ENCODE results near the gene GPR42.
"Not testable (repeated sequence)": the region's sequence is repeated elsewhere in the genome, so short reads cannot be mapped to it uniquely, and the experiment has no call there.

GPR42 gene

DNA sequence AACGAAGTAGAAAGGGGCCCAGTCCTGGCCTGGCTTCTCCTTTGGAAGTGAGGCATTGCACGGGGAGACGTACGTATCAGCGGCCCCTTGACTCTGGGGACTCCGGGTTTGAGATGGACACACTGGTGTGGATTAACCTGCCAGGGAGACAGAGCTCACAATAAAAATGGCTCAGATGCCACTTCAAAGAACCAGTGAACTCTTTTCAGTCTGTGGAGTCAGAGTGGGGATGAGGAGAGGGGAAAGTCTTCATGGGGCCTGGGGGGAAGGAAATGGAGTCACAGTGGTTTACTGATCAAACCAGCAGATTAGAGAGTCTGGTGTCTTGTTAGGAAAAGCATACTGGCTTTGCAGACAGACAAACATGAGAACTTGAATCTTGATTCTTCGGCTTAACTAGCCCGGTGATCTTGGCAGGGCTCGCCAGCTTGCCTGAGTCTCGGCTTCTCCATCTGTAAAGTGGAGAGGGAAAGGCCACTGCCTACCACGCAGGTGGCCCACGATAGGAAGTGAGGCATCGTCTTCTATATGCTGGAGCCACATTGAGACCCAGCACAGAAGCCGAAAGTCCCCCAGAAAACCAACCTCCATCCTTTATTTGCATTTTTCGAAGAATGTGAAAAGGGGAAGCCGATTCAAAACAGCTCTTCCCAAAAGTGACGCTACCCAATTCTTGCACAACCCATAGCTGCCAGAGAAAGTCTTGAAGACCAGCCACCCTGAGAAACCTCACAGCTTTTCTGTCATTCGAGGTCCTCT lies 23.5 kb upstream of the GPR42 start, which contains the start of gene FFAR1:
Gene FFAR1 (plus strand): TSS at position 732 of the 759 bp plus-strand sequence. CDS start 3,650 bp downstream, outside the sequence.
- DNase-seq (ENCODE audit: low spot score) = no peak

DNA sequence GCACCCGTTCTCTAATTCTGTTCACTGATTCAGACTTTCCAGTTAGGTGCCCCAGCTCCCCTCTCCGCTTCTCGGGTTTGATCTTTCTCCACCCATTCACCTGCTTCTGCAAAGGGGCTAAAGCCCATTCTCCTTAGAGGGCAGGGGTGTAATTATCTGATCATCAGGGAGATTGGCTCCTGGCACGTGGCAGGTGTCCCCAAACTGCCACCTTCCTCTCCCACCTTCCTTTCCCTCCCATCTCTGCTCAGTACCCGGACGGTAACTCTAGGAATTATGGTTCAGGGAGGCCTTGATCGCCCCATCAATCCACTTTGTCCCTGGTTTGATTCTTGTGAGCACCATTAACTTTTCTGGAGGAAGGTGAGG lies 23.0 kb upstream of the GPR42 start:
- DNase-seq (ENCODE audit: low spot score) = no peak

DNA sequence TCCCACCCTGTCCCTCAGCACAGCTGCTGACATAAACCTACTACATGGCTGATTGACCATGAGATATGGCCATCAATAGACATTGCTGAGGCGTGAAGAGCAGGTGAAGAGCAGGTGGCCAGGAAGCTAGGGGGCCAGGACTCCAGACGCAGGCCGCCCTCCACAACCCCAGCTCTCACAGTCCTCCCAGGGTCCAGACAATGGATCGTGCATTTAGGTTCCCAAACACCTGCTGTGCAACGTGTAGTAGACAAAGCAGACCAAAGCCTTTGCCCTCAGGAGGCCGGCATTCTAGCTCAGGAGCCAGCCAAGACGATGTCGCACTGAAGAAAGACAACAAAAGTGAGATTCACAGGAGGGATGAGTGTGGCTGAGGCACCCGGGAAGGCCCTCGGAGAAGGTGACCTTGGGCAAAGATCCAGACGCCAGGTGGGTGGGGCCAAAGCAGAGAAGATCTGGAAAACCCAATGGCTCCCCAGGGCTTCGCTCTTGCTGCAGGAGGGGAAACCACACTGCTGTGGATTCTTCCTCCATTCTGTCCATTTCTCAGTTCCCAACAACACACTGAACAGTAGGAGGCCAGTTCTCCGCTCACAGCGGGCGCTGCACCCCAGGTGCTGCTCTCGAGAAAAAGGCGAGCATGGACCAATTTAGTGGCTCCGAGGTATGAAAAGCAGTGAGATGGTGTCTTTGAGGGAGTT lies 21.8 kb upstream of the GPR42 start:
- DNase-seq (ENCODE audit: low spot score) = no peak

DNA sequence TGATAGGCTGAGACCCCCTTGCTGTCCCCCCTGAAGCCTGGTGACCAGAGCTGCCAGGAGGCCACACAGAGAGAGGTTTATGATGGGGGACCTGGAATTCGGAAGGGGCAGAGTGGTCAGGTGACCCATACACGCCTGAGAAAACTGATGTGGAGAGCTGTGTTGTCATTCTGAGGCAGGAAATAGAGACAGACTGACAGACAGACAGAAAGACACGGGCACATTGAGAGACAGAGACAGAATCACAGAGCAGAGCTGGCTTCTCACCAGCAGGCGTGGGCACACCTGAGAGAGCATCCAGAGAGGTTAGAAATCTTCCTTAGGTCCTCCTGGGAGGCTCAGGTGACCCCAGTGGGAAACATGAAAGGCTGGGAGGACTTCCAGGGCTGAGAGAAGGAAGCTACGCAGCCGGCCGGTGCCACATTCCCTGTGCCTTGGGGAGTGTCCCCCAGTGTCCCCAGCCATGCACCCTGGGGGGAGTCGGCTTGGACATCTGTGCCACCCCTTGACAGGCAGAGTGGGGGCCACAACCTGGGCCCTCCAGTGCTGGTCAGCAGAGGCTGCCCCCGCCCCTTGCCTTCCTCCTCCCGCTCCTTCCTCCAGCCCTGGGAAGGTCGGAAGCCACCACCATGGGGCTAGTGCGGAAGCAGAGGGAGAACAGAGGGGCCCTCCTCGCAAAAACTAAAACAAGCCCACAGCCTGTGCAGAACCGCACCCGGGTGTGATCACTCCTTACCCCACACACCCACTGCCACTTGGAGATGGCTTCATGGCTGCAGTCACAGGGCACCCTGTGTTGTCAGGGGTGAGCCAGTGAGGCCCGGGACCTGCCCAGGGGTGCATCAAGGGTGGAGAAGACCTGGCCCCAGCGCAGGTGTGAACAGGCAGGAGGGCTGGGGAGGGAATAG lies 21.0 kb upstream of the GPR42 start:
- no peak for DNase-seq (ENCODE audit: low spot score)

DNA sequence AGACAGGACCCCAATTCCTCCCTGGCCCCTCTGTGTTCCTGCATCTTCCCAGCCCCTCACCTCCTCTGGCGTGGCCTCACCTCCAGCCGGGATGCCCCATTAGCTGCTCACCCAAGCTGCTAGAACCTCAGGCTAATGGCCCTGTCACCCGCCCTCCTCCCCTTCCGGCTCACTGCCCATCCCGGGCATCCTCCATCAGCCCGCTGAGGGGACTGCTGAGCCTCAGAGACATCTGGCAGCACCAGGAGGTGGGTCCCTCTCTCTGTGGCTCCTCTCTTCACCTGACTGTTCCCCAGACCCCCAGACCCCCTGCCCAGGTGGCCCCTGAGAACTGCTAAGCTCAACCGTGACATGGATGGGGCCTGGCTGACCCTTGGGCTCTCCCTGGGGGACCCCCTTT lies 20.3 kb upstream of the GPR42 start:
- DNase-seq (ENCODE audit: low spot score) = no peak

DNA sequence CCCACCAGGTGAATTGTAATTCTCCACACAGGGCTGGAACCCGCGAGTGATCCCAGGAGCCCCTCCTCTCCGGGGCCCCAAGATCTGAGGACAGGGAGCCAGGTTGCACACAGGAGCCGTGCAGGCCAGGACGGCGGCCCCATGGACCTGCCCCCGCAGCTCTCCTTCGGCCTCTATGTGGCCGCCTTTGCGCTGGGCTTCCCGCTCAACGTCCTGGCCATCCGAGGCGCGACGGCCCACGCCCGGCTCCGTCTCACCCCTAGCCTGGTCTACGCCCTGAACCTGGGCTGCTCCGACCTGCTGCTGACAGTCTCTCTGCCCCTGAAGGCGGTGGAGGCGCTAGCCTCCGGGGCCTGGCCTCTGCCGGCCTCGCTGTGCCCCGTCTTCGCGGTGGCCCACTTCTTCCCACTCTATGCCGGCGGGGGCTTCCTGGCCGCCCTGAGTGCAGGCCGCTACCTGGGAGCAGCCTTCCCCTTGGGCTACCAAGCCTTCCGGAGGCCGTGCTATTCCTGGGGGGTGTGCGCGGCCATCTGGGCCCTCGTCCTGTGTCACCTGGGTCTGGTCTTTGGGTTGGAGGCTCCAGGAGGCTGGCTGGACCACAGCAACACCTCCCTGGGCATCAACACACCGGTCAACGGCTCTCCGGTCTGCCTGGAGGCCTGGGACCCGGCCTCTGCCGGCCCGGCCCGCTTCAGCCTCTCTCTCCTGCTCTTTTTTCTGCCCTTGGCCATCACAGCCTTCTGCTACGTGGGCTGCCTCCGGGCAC lies 19.3 kb upstream of the GPR42 start:
- no peak for DNase-seq (ENCODE audit: low spot score)

DNA sequence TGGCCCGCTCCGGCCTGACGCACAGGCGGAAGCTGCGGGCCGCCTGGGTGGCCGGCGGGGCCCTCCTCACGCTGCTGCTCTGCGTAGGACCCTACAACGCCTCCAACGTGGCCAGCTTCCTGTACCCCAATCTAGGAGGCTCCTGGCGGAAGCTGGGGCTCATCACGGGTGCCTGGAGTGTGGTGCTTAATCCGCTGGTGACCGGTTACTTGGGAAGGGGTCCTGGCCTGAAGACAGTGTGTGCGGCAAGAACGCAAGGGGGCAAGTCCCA lies 18.8 kb upstream of the GPR42 start:
- DNase-seq (ENCODE audit: low spot score) = no peak

DNA sequence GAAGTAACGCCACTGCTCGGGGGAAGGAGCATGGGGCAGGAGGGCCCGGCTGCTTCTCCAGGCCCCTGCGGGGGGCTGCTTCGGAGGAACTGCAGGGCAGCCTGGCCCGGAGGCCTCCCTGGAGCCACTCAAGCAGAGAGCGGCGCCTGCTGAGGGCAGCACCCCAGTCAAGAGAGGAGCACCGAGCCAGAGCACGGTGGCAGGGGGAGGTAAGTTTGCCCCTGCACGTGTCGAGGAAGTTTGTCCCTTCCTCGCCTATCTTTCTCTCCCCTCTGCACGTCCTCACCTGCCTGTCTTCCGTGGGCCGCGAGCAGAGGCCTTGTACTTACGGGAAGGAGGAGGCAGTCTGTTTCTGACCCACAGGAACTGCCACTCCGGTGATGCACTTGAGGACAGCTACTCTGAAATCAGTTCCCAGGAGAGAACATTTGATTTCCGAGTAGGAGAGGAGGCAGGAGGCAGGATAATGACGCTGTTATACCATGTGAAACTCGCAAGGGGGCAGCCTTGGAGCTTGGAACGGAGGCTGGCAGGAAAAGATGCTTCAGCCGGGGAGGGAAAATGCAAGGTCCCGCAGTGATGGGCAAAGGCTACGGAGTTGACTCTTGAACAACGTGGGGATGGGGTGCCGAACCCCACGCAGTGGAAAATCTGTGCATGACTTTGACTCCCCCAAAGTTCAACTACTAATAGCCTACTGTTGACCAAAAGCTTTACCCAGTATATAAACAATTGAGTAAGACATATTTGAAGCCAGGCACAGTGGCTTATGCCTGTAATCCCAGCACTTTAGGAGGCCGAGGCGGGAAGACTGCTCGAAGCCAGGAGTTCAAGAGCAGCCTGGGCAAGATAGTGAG lies 18.2 kb upstream of the GPR42 start:
- DNase-seq (ENCODE audit: low spot score) = peak; percentile 91

DNA sequence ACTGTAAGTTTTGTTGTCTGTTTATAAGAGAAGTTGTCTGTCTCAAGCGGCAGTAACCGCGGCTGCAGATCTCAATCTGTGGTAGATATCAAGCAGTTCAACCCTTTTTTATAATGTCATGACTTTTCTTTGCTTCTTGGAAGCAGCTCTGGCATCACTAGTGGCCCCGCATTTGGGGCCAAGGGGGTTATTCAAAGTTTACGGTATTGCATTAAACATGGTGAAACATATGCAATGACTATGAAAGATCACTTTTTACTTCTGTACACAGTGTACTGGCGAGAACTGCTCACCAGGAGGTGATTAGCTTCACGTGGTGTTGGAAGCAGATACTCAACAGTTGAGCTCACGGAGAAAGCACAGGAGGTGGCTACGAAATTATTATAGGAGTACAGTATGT lies 17.2 kb upstream of the GPR42 start:
- DNase-seq (ENCODE audit: low spot score) = no peak

DNA sequence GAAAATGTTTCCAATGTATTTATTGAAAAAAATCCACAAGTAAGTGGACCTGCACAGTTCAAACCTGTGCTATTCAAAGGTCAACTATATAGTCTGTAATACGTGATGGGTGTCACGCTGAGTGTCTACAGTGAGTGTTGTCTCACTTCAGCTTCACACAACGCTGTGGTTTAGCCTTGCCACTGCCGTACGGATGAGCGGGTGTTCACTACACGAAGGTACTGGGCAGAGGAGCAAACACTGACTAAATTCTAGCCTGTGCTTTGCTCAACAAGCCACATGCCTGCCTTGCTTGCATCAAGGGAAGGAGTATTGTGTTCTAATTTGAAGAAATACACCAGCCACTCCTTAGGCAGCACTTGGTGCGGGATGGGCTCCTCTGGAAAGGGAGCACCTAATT lies 16.0 kb upstream of the GPR42 start:
- DNase-seq (ENCODE audit: low spot score) = no peak

DNA sequence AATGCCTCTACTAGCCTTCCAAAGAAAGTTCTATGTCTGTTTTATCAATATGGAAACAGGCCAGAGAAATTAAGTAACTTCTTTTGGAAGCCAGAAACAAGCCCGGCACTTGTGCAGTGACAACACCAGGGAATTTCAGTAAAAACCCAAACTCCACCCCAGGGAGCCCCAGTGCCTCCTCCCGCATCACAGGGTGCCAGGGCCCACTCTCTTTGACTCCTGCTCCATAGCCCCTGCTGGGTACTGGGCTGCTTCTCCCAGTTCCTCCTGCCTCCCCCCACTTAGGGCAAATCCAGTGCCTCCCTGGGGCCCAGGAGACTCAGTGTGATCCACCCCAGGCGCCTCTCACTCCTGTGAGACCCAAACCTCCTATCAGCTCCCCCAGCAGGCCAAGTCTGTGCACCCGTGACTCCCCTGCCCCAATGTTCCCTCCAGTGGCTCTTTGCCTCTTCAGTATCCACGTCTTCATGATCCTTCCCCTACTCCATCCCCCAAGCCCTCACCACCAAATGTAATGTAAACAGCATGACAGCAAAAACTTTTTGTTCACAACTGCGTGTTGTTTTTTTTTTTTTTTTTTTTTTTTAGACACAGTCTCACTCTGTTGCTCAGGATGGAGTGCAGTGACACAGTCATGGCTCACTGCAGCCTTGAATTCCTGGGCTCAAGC lies 14.9 kb upstream of the GPR42 start:
- DNase-seq (ENCODE audit: low spot score) = no peak

DNA sequence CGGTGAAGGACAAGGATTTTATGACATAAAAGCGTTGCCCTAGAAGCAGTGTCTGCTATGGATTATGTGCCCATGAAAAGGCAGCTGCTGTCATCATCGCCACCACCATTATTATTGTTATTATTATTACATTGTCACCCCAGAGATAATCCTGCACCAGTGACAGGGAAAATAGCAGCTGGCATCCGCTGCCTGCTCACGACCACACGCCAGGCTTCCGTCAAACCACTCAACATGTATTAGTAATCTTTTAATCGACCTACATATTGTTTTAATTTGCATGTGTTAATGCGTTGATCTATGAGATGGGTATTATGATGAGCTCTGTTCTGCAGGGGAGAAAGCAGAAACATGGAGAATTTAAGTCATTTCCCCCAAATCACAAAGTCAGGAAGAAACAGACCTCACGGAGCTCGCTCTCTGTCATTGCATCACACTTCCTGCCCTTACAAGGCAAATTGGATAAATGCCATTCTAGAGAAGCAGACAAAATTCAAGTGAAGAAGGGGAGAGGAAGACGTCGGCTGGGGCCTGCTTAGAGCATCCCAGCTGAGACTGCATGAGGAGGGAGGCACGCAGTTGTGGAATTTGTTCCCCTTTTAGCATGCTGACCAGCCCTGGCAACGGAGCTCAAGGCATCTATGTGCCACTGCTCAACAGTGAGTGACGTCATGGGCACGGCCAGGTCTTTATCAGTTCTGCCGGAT lies 12.8 kb upstream of the GPR42 start, which contains the start of gene FFAR3:
Gene FFAR3 (plus strand): TSS at position 594 of the 707 bp plus-strand sequence. CDS start 431 bp downstream, outside the sequence.
- peak; percentile 51 for DNase-seq (ENCODE audit: low spot score)

DNA sequence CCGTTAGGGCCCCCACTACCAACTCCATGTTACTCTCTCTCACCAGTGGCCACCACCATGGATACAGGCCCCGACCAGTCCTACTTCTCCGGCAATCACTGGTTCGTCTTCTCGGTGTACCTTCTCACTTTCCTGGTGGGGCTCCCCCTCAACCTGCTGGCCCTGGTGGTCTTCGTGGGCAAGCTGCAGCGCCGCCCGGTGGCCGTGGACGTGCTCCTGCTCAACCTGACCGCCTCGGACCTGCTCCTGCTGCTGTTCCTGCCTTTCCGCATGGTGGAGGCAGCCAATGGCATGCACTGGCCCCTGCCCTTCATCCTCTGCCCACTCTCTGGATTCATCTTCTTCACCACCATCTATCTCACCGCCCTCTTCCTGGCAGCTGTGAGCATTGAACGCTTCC lies 12.0 kb upstream of the GPR42 start:
- DNase-seq (ENCODE audit: low spot score) = not testable (repeated sequence)

DNA sequence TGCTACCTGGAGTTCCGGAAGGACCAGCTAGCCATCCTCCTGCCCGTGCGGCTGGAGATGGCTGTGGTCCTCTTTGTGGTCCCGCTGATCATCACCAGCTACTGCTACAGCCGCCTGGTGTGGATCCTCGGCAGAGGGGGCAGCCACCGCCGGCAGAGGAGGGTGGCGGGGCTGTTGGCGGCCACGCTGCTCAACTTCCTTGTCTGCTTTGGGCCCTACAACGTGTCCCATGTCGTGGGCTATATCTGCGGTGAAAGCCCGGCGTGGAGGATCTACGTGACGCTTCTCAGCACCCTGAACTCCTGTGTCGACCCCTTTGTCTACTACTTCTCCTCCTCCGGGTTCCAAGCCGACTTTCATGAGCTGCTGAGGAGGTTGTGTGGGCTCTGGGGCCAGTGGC lies 11.5 kb upstream of the GPR42 start:
- DNase-seq (ENCODE audit: low spot score) = not testable (repeated sequence)

DNA sequence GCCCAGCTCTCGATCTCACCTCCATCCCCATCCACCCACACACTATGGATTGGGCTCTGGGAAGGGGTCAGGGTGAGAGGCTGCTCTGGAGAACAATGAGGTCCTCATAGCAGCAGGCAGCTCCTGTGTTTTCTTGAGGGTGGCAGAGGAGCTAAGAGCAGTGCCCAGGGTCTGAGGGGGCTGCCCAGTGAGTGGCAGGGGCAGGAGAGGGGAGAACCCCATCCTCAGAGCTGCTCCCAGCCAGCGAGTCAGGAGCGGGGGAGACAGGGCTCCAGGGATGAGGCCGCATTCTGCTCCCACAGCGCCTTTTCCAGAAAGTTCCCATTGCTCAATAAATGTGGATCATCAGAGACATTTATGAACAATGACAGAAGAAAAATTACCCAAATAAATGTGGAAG lies 10.8 kb upstream of the GPR42 start:
- DNase-seq (ENCODE audit: low spot score) = not testable (repeated sequence)

DNA sequence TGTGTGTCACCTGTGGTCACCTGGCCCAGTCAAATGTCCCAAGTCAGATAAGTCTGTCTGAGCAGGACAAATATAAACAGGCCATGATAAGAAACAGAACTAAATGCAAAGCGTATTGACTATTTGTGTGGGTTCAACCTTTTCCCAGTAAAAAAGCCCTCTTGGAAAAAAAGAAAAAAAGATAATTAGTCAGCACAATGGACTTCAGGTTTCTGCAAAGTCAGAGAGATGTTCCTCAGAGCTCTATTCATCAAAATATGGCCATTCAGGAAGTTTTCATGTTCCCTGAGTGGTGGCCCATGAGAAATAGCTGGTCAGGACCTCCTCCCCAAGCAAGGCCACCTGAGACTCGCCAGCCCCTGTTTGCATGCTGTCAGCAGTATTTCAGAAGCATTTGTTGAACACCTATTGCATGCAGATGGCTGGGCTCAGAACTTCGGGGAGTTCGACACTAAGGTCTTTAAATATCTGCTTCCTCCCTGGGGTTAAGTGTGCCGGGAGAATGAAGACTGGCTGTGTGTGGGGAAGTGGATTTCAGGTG lies 9.9 kb upstream of the GPR42 start:
- DNase-seq (ENCODE audit: low spot score) = no peak

DNA sequence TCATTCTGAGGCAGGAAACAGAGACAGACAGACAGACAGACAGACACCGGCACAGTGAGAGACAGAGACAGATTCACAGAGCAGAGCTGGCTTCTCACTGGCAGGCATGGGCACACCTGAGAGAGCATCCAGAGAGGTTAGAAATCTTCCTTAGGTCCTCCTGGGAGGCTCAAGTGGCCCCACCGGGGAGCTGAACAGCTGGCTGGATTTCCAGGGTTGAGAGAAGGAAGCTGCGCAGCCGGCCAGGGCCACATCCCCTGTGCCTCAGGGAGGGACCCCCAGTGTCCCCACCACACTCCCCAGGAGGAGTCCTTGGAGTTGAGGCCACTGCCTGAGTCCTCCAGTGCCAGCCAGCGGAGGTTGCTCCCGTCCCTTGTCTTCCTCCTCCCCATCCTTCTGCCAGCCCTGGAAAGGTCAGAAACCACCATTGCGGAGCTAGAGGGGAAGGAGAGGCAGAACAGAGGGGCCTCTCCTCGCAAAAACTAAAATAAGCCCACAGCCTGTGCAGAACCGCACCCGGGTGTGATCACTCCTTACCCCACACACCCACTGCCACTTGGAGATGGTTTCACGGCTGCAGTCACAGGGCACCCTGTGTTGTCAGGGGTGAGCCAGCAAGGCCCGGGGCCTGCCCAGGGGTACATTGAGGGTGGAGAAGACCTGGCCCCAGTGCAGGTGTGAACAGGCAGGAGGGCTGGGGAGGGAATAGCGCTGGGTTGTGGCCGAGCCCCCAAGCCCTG lies 8.4 kb upstream of the GPR42 start:
- no peak for DNase-seq (ENCODE audit: low spot score)

DNA sequence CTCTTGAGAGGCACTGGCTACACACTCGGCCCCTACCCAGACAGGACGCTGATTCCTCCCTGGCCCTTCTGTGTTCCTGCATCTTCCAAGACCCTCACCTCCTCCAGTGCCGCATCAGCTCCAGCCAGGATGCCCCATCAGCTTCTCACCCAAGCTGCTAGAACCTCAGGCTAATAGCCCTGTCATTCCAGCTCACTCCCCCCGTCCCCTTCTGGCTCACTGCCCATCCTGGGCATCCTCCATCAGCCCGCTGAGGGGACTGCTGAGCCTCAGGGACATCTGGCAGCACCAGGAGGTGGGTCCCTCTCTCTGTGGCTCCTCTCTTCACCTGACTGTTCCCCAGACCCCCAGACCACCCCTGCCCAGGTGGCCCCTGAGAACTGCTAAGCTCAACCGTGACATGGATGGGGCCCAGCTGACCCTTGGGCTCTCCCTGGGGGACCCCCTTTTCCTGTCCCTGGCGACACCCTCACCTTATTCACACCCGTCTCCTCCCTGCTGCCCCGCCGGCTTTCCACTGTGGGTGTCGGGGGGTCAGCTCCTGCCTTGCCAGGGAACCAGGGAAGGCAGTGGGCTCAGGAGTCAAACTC lies 7.8 kb upstream of the GPR42 start:
- DNase-seq (ENCODE audit: low spot score) = no peak

All from GM03348 (cell line).